NCI-H526 (cell line): ENCODE measurements around the gene PDSS2.
A peak's percentile ranks its signal among the peaks of the same experiment; 100 is the strongest.

Source experiments
- DNase-seq, 2 experiments: peaks; one replicate each; lab custom pipeline; 2025; lab: John Stamatoyannopoulos, UW

The PDSS2 gene

DNA sequence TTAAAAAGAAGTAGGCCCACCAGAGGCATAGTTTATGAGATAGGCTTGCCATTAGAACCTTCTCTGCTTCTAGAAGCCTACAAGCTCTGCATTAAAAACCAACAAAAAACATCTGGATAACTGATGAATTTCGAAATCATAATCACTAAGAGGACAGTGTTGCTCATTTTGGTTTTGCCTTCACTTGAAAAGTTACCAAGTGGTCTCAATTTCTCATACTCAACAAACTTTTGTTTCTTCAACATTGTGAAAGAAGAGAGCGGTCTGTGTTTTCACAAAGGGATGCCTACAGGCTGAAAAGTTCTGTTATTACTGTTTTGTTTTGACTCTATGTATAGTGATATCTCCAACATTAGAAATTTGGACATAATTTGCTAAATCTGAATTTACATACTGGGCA lies 98.9 kb downstream of the PDSS2 start:
- no peak for DNase-seq

GRCh38 chr6:107357842-107358241 lies 101.5 kb downstream of the PDSS2 start:
- no peak for DNase-seq

- peak in 1 of 2 experiments; percentile 20 for DNase-seq
Measured at GRCh38 chr6:107357031-107357430, 102.3 kb downstream of the PDSS2 start.

DNA sequence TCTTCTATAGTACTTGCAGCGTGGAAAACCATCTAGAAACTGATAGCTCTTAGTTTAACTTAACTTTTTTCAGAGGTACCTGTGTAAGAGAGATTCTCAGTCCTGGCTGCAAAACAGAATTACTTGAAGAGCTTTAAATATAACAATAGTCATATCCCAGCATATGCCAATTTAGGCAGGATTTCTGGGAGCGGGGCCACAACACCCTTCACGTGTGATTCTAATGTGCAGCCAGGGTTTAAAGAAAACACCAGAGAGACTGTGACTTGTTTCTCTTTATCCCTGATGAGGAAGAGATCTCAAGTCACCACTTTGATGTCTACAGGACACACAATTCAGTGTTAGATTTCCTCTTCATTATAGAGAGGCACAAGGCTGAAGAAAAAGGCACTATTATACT lies 103.7 kb downstream of the PDSS2 start:
- no peak for DNase-seq

DNA sequence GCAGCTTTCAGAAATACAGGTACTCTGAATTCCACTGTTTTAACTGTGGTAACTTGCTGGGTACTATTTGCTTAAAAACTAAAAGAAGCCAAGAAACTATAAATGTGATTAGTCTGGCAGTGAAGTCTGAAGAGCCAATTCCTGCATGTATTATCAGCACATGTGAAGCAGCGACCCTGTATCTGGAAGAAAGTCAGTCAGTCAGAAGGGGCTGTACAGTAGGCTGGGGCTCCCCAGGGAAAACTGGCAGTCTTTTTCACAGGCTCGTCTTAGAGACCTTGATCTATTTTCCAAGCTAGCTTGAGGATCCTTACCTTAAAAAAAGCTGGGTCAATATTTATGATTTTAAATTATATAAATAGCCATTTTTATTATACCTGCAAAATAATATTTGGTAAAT lies 104.9 kb downstream of the PDSS2 start:
- DNase-seq = no peak

DNA sequence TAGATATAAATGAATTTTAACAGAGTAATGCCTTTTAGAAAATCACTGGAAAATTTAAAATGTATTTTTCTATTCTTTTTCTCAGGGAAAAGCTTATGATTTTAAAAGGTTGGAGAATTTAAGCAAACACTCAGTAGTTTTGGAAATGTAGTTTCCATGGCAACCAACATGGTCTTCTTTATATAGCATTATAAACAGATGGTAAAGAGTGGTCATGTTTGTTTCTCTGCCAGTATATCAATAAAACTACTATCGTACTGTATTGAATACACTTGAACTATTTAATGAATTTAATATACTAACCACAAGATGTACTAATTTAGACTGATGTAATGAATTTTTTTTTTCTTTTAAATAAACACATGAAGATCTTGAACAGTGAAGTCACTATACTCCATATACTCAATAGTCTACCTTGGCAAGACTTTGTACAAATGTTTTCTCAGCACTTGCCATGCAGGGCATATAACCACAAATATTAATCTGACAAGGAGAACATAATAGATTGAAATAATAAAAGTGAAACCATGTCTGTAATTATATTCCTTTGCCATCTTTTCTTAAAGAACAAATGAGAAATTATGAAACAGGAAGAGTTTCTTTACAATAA lies 105.5 kb downstream of the PDSS2 start:
- DNase-seq = no peak

DNA sequence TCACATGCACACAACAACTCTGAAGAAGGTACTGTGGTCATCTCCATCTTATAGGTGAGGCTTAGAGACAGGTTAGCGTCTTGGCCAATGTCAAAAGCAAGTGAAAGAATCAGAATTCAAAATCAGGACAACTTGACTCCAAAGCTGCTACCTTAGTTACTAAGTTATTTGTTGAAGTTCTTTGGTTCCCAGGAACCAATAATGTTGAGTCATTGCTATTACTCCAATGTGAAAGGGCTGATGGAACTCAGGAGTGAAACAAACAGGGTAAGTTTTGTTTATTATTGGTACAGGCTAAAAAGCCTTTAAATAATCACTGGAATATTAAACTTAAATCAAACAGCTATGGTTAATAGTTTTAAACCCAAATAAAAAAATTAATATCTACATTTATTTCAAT lies 111.1 kb downstream of the PDSS2 start:
- no peak for DNase-seq

- no peak for DNase-seq
Measured at GRCh38 chr6:107345393-107345792, 114.0 kb downstream of the PDSS2 start.

GRCh38 chr6:107344981-107345380 lies 114.4 kb downstream of the PDSS2 start:
- no peak for DNase-seq

DNA sequence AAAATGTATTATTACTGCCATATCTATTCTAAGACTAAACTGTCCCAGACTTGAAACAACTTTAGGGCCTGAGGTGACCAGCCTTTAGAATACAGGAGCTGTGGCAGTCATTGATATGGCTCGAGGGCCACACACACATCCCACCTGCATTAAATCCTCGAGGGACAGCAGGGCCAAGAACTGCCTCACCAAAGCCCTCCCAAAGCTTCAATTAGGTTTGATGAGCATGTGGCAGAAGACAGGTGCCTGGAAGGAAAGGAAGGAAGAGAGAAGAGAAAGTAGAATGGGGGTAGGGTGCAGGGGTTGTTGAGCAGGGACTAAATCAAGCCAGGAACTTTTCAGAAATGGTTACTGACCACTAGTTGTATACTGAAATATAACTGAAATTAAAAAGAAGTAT lies 115.0 kb downstream of the PDSS2 start:
- DNase-seq = no peak

- no peak for DNase-seq
Measured at GRCh38 chr6:107342144-107342543, 117.2 kb downstream of the PDSS2 start.

GRCh38 chr6:107340881-107341280 lies 118.5 kb downstream of the PDSS2 start:
- DNase-seq = no peak

DNA sequence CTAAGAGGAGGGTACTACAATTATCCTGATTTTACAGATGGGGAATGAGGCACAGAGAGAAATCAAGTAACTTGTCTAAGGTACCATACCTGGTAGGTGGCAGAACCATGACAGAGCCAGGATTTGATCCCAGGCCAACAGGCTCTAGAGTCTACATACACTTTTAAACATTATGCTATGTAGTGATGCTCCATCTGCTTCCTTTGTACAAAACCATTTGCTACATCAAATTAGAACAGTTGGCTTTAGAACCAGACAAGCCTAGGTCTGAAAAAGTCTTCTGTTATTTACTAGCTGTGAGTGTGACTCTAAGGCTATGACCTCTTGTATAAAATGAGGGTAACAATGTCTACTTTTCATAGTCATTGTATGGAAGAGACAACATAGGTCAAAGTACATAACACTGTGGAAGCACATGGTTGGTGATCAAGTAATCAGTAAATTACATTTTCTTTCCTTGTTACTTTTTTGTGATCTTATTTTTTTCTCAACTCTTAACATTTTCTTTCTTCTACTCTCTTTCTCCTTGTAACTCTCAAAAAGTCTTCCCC lies 122.1 kb downstream of the PDSS2 start:
- no peak for DNase-seq

DNA sequence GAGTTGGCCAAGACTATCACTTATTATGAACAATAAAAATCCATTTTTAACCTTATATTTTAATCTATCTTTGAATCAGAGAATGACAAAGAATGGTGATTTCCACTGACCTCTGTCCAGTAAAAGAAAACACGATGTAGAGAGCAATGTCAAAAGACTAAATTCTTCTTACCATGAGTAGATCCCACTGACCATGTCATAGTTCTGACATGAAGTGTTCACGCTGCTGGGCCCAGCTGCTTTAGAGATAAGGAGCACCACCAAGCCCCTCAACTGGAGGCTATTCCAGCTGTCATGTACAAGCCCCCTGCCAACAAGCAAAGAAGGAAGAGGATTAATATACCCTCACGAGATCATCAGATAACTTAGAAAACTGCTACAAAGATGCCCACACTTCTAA lies 125.3 kb downstream of the PDSS2 start:
- no peak for DNase-seq

DNA sequence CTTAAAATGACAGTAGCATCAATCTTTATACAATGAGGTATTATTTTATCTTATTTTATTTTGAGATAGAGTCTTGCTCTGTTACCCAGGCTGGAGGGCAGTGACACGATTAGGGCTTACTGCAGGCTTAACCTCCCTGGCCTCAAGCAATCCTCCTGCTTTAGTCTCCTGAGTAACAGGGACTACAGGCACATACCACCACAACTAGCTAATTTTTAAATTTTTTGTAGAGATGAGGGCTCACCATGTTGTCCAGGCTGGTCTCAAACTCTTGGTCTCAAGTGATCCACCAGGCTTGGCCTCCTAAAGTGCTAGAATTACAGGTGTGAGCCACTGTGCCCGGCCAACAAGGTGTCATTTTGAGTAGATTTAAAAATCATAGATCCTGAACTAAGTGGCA lies 125.9 kb downstream of the PDSS2 start:
- no peak for DNase-seq

DNA sequence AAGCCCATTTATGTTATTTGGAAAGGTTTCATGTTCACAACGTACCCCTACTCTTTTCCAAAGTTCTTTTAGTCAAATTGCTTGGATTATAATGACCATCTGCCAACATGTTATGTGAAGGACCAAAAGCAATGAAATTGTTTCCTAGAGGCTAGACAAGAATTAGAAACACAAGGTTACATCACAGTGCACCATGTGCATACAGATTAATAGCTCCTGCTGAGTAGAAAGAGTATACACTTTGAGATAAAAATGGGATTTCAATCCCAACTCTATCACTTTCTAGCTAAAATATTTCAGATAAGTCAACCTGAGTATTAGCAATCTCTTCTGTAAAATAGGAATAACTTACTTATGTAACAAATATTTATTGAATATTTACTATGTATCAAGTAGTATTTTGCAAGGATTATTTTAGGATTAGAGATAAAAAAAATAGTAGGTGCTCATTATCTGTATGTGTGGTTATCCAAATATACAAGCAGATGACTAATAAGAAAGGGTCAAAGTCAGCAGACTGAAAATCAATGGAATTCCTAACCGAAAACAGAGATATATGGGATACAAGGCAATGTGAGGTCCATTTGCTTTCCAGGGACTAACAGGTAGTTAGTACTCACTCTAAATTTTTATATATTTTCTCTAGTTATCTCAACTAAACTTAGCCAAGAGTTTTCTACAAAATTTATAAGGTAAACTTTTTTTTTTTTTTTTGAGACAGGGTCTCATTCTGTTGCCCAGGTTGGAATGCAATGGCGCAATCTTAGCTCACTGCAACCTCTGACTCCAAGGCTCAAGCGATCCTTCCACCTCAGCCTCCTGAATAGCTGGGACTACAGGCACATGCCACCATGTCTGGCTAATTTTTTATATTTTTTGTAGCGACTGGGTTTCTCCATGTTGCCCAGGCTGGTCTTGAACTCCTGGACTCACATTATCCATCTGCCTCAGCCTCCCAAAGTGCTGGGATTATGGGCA lies 127.7 kb downstream of the PDSS2 start:
- DNase-seq = no peak

DNA sequence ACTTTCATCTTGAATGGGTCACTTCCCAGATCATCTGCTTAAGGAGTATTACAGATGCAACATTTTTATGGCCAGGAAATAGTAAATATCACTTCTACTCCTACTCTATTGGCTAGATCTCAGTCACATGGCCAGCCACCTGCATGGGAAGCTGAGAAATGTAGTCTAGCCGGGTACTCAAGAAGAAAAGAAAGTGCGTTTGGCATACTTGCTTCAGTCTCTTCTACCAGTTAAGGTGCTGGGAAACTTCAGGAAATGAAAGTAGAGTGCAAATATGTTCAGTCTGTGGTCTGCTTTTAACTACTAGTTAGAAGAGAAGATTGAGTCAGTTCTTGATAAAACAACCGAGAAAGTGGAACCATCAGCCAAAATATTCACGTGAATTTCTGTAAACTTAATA lies 129.2 kb downstream of the PDSS2 start:
- no peak for DNase-seq

GRCh38 chr6:107329063-107329860 lies 130.1 kb downstream of the PDSS2 start:
- no peak for DNase-seq

DNA sequence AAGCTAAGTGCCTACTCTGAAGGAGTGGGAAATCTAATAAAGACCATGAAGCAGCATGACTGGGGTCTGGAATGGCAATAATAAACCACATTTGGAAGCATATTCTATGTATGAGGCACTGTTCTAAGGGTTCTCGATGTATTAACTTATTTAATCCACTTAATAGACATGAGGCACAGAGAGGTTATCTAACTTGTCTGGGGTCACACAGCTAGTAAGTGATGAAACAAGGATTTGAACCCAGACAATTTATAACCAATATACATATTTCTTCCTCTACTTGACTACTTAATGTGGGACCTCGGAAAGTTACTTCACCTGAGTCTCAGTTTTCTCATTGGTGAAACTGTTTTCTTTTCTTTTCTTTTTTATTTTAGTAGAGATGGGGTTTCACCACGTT lies 131.3 kb downstream of the PDSS2 start:
- no peak for DNase-seq

GRCh38 chr6:107323133-107323785 lies 136.1 kb downstream of the PDSS2 start:
- DNase-seq = no peak

GRCh38 chr6:107321793-107322192 lies 137.6 kb downstream of the PDSS2 start:
- DNase-seq = no peak
